Stimulated activated naive CD4-positive, alpha-beta T cell (primary cell): ENCODE data around the gene DCAF15.
A peak's percentile ranks its signal among the peaks of the same experiment; 100 is the strongest.

Experiments
- DNase-seq, 6 experiments: peaks; one replicate each; lab custom pipeline; 2025; lab: John Stamatoyannopoulos, UW

Gene DCAF15

GRCh38 chr19:13976446-13976845 is 24.1 kb downstream of the DCAF15 start:
- no peak for DNase-seq

- DNase-seq: no peak
Observed at GRCh38 chr19:13977803-13978202, 25.5 kb downstream of the DCAF15 start.

- peak in 2 of 6 experiments; percentile 9 to 34 for DNase-seq
Observed at GRCh38 chr19:13978351-13979243, 26.3 kb downstream of the DCAF15 start.

- DNase-seq: no peak
Observed at GRCh38 chr19:13979244-13979615, 26.9 kb downstream of the DCAF15 start.

GRCh38 chr19:13979686-13980085 is 27.4 kb downstream of the DCAF15 start:
- no peak for DNase-seq

- no peak for DNase-seq
Observed at GRCh38 chr19:13980340-13980739, 28.0 kb downstream of the DCAF15 start.

GRCh38 chr19:13981021-13981420 is 28.7 kb downstream of the DCAF15 start:
- DNase-seq: no peak

- no peak for DNase-seq
Observed at GRCh38 chr19:13981467-13981866, 29.2 kb downstream of the DCAF15 start.

- DNase-seq: no peak
Observed at GRCh38 chr19:13981988-13982501, 29.7 kb downstream of the DCAF15 start.

GRCh38 chr19:13982773-13983172 is 30.5 kb downstream of the DCAF15 start:
- no peak for DNase-seq

- peak in 5 of 6 experiments; percentile 29 to 57 (median 42) for DNase-seq
Observed at GRCh38 chr19:13983213-13983889, 31.0 kb downstream of the DCAF15 start.

- no peak for DNase-seq
Observed at GRCh38 chr19:13984186-13984585, 31.9 kb downstream of the DCAF15 start.

GRCh38 chr19:13984875-13985741 is 32.8 kb downstream of the DCAF15 start:
- peak in 1 of 6 experiments; percentile 36 for DNase-seq

- peak in 1 of 6 experiments; percentile 47 for DNase-seq
Observed at GRCh38 chr19:13985771-13986347, 33.5 kb downstream of the DCAF15 start.

- DNase-seq: peak; percentile 91 to 98 (median 96)
Observed at GRCh38 chr19:13986348-13986904, 34.1 kb downstream of the DCAF15 start.

- no peak for DNase-seq
Observed at GRCh38 chr19:13987101-13987890, 35.0 kb downstream of the DCAF15 start.

GRCh38 chr19:13989487-13989886 is 37.2 kb downstream of the DCAF15 start:
- no peak for DNase-seq

- no peak for DNase-seq
Observed at GRCh38 chr19:13990085-13990484, 37.8 kb downstream of the DCAF15 start.

- DNase-seq: no peak
Observed at GRCh38 chr19:13992025-13992424, 39.7 kb downstream of the DCAF15 start.

GRCh38 chr19:13993590-13994300 is 41.4 kb downstream of the DCAF15 start:
- DNase-seq: no peak
